Trophoblast cell (in vitro differentiated cells and primary cell): ENCODE data around the gene YLPM1.

Source experiments
- DNase-seq, 2 donors: peaks; one replicate each; pipeline ENCODE4 v3.0.0-alpha.2; 2016
- H2AFZ ChIP-seq: 2 replicates; pipeline ENCODE4 v1.6.1; 2013; ENCODE audit warnings: low read length, moderate library complexity, mild to moderate bottlenecking; ENCODE audit not compliant: insufficient read depth, poor library complexity
- H2AK5ac ChIP-seq: 2 replicates; pipeline ENCODE4 v1.6.1; 2013; ENCODE audit warnings: mild to moderate bottlenecking, low read length
- H2BK120ac ChIP-seq: 2 replicates; pipeline ENCODE4 v1.6.1; 2013; ENCODE audit warnings: low read length, mild to moderate bottlenecking, moderate library complexity; ENCODE audit not compliant: insufficient read depth, poor library complexity
- H2BK12ac ChIP-seq: 2 replicates; pipeline ENCODE4 v1.6.1; 2013; ENCODE audit warnings: mild to moderate bottlenecking, low read length, moderate library complexity
- H2BK5ac ChIP-seq: 2 replicates; pipeline ENCODE4 v1.6.1; 2013; ENCODE audit warnings: low read length, low read depth, moderate library complexity, mild to moderate bottlenecking; ENCODE audit not compliant: poor library complexity
- H3K14ac ChIP-seq: 2 replicates; pipeline ENCODE4 v1.6.1; 2013; ENCODE audit warnings: mild to moderate bottlenecking, low read length
- H3K18ac ChIP-seq: 2 replicates; pipeline ENCODE4 v1.6.1; 2013; ENCODE audit warnings: mild to moderate bottlenecking, low read length
- H3K23ac ChIP-seq: 2 replicates; pipeline ENCODE4 v1.6.1; 2013; ENCODE audit warnings: low read length
- H3K27ac ChIP-seq: 2 replicates; pipeline ENCODE4 v1.5.1; 2013; ENCODE audit warnings: low read depth, mild to moderate bottlenecking, inconsistent platforms, low read length, moderate library complexity
- H3K27me3 ChIP-seq: 2 replicates; pipeline ENCODE4 v1.6.1; 2013; ENCODE audit warnings: inconsistent platforms, mild to moderate bottlenecking, low read length, moderate library complexity; ENCODE audit not compliant: insufficient read depth
- H3K36me3 ChIP-seq, 2 experiments: 1 replicate in 1 of 2; 2 replicates in 1 of 2; pipeline ENCODE4 v1.6.1; 2013; ENCODE audit warnings: low read length in 2 of 2, mild to moderate bottlenecking in 2 of 2, moderate library complexity in 1 of 2; ENCODE audit not compliant: insufficient read depth in 2 of 2, control insufficient read depth in 1 of 2
- H3K4ac ChIP-seq: 2 replicates; pipeline ENCODE4 v1.6.1; 2013; ENCODE audit warnings: low read depth, mild to moderate bottlenecking, low read length, moderate library complexity
- H3K4me1 ChIP-seq, 2 experiments: 1 replicate in 1 of 2; 2 replicates in 1 of 2; pipeline ENCODE4 v1.6.1; 2013; ENCODE audit warnings: low read length in 2 of 2, mild to moderate bottlenecking in 2 of 2, moderate library complexity in 1 of 2; ENCODE audit not compliant: insufficient read depth in 2 of 2, control insufficient read depth in 1 of 2
- H3K4me2 ChIP-seq: 2 replicates; pipeline ENCODE4 v1.6.1; 2013; ENCODE audit warnings: inconsistent platforms, mild to moderate bottlenecking, low read length, moderate library complexity
- H3K4me3 ChIP-seq: 2 replicates; pipeline ENCODE4 v1.5.1; 2013; ENCODE audit warnings: mild to moderate bottlenecking, low read depth, low read length, inconsistent platforms
- H3K79me1 ChIP-seq: one replicate; pipeline ENCODE4 v1.6.1; 2013; ENCODE audit warnings: low read length
- H3K79me2 ChIP-seq: 2 replicates; pipeline ENCODE4 v1.6.1; 2013; ENCODE audit warnings: low read length, mild to moderate bottlenecking; ENCODE audit not compliant: control insufficient read depth, insufficient read depth, poor library complexity
- H3K9ac ChIP-seq: 2 replicates; pipeline ENCODE4 v1.6.1; 2013; ENCODE audit warnings: mild to moderate bottlenecking, low read length
- H3K9me3 ChIP-seq: 2 replicates; pipeline ENCODE4 v1.6.1; 2013; ENCODE audit warnings: low read depth, mild to moderate bottlenecking, control low read depth, inconsistent platforms, low read length; ENCODE audit not compliant: insufficient read depth
- H4K12ac ChIP-seq: 2 replicates; pipeline ENCODE4 v1.6.1; 2013; ENCODE audit warnings: low read depth, mild to moderate bottlenecking, low read length, moderate library complexity
- H4K8ac ChIP-seq: 2 replicates; pipeline ENCODE4 v1.6.1; 2013; ENCODE audit warnings: low read depth, mild to moderate bottlenecking, low read length, moderate library complexity
- H4K91ac ChIP-seq: one replicate; pipeline ENCODE4 v1.6.1; 2013; ENCODE audit warnings: low read depth, mild to moderate bottlenecking, low read length, moderate library complexity
- whole genome bisulfite sequencing: extraction: QIAGEN DNeasy Blood & Tissue Kit; methylation state at CpG from one replicate; pipeline ENCODE4 v1.1.7; 2013; ENCODE audit warnings: missing lambda C conversion rate; ENCODE audit not compliant: insufficient read length, insufficient coverage; ENCODE audit errors: extremely low coverage; 5-methylcytosine and 5-hydroxymethylcytosine counted together

Gene YLPM1

DNA sequence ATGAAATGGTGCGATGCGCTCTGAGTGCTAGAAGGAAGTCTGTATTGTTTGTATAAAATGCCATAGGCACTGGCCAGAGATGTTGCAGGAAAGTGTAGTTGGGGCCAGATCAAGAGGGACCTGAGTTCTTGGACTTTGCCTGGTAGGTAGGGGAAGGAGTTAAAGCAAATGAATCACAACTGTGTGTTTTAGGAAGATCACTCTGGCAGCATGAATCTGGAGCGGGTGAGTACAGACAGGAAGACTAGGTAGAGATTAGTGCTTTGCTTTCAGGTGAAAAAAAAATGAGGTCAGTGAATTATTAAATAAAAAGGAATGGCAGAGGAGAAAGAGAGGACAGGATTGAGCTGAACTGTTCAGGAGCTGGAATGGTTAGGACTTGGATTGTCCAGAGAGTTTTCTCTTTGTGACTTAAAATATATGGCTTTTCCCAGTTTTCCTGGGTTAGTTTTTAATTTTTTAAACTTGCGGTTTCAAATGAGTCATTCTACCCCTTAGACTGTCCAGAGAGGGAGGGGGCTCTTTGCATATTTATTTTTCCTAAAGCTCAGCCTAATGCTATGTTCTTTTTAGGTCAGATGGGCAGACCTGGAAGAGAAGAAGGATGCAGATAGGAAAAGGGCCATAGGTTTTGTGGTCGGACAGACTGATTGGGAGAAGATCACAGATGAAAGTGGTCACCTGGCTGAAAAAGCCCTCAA, 71.7 kb downstream of the YLPM1 start:
- Histone ChIP-seq H4K8ac (no peak overlapping the region), H3K27ac (no peak overlapping the region), H3K4ac (no peak overlapping the region), H3K9me3 (no peaks in the 10 kb centered on the region), H4K91ac (no peak overlapping the region), H3K36me3 (peaks cover 5 to 9% of the 10 kb centered on the region in 2 experiments), H3K9ac (no peak overlapping the region), H3K4me1 (no peaks in the 10 kb centered on the region), H3K23ac (no peak overlapping the region), H3K79me1 (no peaks in the 10 kb centered on the region), H3K79me2 (no peaks in the 10 kb centered on the region), H2AK5ac (no peak overlapping the region), H3K4me3 (no peak overlapping the region), H3K27me3 (no peaks in the 10 kb centered on the region), H2BK5ac (no peak overlapping the region), H3K18ac (no peak overlapping the region), H2BK120ac (no peak overlapping the region), H3K4me2 (no peak overlapping the region), H4K12ac (no peak overlapping the region), H3K14ac (no peak overlapping the region), H2BK12ac (no peak overlapping the region), H2AFZ (no peak overlapping the region)
- WGBS, result no CpG with 5 or more reads among the region's 5 CpGs
- no peak for DNase-seq

DNA sequence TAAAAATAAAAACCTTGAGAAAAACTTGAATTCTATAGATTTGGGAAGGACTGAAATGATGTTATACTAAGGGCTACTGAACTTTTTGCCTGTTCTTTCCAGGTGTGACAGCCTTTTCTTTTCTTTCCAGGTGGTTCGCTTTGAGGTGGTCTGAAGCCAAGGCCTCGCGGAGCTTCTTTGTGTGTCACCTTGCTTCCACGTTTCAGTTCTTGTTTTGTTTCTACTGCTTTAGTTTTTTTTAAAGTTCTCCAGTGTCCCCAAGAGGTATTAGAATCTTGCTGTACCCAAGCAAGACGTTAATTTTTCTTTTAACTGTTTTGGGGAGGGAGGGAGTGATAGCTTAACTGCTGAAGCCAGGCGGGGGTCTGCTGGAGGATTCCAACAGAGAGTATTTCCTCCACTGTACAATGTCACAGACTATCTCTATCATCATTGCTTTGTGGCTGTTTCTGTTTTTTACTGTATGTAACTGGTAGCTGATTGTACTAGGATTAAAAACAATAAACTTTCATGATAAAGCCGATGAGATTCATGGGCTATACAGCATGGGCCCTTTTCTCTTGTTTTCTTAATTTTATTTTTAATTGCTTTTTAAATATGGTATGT, 72.6 kb downstream of the YLPM1 start:
- no peak overlapping the region for H2BK5ac ChIP-seq
- H3K79me1 ChIP-seq, result no peaks in the 10 kb centered on the region
- no peaks in the 10 kb centered on the region for H3K9me3 ChIP-seq
- H3K4me3 ChIP-seq, result no peak overlapping the region
- no peak overlapping the region for H3K4me2 ChIP-seq
- no peaks in the 10 kb centered on the region for H3K79me2 ChIP-seq
- no peak overlapping the region for H3K9ac ChIP-seq
- no peak overlapping the region for H3K23ac ChIP-seq
- H2BK12ac ChIP-seq, result no peak overlapping the region
- H3K27ac ChIP-seq, result no peak overlapping the region
- no peak overlapping the region for H2AFZ ChIP-seq
- H3K4ac ChIP-seq, result no peak overlapping the region
- no peak overlapping the region for H3K14ac ChIP-seq
- H4K91ac ChIP-seq, result no peak overlapping the region
- no CpG with 5 or more reads among the region's 7 CpGs for WGBS
- no peak overlapping the region for H2AK5ac ChIP-seq
- no peaks in the 10 kb centered on the region for H3K27me3 ChIP-seq
- no peak overlapping the region for H2BK120ac ChIP-seq
- no peak for DNase-seq
- no peak overlapping the region for H3K18ac ChIP-seq
- H4K12ac ChIP-seq, result no peak overlapping the region
- no peak overlapping the region for H4K8ac ChIP-seq
- peaks cover 3 to 7% of the 10 kb centered on the region in 2 experiments for H3K36me3 ChIP-seq
- no peaks in the 10 kb centered on the region for H3K4me1 ChIP-seq

GRCh38 chr14:74836251-74836960, 73.3 kb downstream of the YLPM1 start:
- no peaks in the 10 kb centered on the region for H3K4me1 ChIP-seq
- H3K4me3 ChIP-seq, result no peak overlapping the region
- no peak overlapping the region for H4K12ac ChIP-seq
- H2BK5ac ChIP-seq, result no peak overlapping the region
- no peak overlapping the region for H3K9ac ChIP-seq
- no peak overlapping the region for H2BK120ac ChIP-seq
- H3K27ac ChIP-seq, result no peak overlapping the region
- H3K4ac ChIP-seq, result no peak overlapping the region
- no peaks in the 10 kb centered on the region for H3K79me2 ChIP-seq
- no peak overlapping the region for H3K23ac ChIP-seq
- no peaks in the 10 kb centered on the region for H3K9me3 ChIP-seq
- no peak overlapping the region for H4K91ac ChIP-seq
- no peak overlapping the region for H3K18ac ChIP-seq
- no peak overlapping the region for H3K14ac ChIP-seq
- no peak for DNase-seq
- no peak overlapping the region for H2BK12ac ChIP-seq
- no peak overlapping the region for H2AFZ ChIP-seq
- no peaks in the 10 kb centered on the region for H3K27me3 ChIP-seq
- H3K79me1 ChIP-seq, result no peaks in the 10 kb centered on the region
- peaks cover 3 to 7% of the 10 kb centered on the region in 2 experiments for H3K36me3 ChIP-seq
- no peak overlapping the region for H3K4me2 ChIP-seq
- no peak overlapping the region for H4K8ac ChIP-seq
- H2AK5ac ChIP-seq, result no peak overlapping the region
- WGBS, result no CpG with 5 or more reads among the region's 1 CpG

GRCh38 chr14:74838166-74838565, 75.0 kb downstream of the YLPM1 start:
- no peaks in the 10 kb centered on the region for H3K79me2 ChIP-seq
- no peak overlapping the region for H2BK120ac ChIP-seq
- H3K9me3 ChIP-seq, result no peaks in the 10 kb centered on the region
- no CpG with 5 or more reads among the region's 2 CpGs for WGBS
- no peak overlapping the region for H3K4me2 ChIP-seq
- no peak overlapping the region for H2AFZ ChIP-seq
- peaks cover 2 to 7% of the 10 kb centered on the region in 2 experiments for H3K36me3 ChIP-seq
- H3K9ac ChIP-seq, result no peak overlapping the region
- H4K91ac ChIP-seq, result no peak overlapping the region
- no peak overlapping the region for H4K12ac ChIP-seq
- H3K4me3 ChIP-seq, result no peak overlapping the region
- H3K4ac ChIP-seq, result no peak overlapping the region
- H4K8ac ChIP-seq, result no peak overlapping the region
- no peaks in the 10 kb centered on the region for H3K27me3 ChIP-seq
- DNase-seq, result no peak
- H2BK12ac ChIP-seq, result no peak overlapping the region
- H2AK5ac ChIP-seq, result no peak overlapping the region
- H2BK5ac ChIP-seq, result no peak overlapping the region
- no peak overlapping the region for H3K27ac ChIP-seq
- no peak overlapping the region for H3K18ac ChIP-seq
- H3K23ac ChIP-seq, result no peak overlapping the region
- no peaks in the 10 kb centered on the region for H3K4me1 ChIP-seq
- no peaks in the 10 kb centered on the region for H3K79me1 ChIP-seq
- H3K14ac ChIP-seq, result no peak overlapping the region
